Measurements from ENCODE around the gene PLXNC1. TPM values are rescaled to one million over a fixed set of nuclear protein-coding genes. Genes with fewer than 3 reads are reported as not detected.

PLXNC1 gene
- total RNA-seq, 6 experiments from 2014 or later = 0.18 to 0.40 (median 0.22) TPM

- DNase-seq = no peak
- Mint-ChIP-seq H3K36me3 (ENCODE audit: low read depth) (no peaks in the 10 kb centered on the region), H3K27ac (no peak overlapping the region), H3K4me1 (ENCODE audit: low read depth) (peaks cover 19% of the 10 kb centered on the region), H3K9me3 (no peaks in the 10 kb centered on the region), H3K27me3 (ENCODE audit: insufficient read depth) (peaks cover 7% of the 10 kb centered on the region), H3K4me3 (no peak overlapping the region)
- TF ChIP-seq CTCF (IDR thresholded peaks at IDR 0.05) = no peak
Measured at GRCh38 chr12:94111302-94111701, 37.1 kb upstream of the PLXNC1 start.

- Mint-ChIP-seq H3K36me3 (ENCODE audit: low read depth) (no peaks in the 10 kb centered on the region), H3K27ac (no peak overlapping the region), H3K4me3 (no peak overlapping the region), H3K4me1 (ENCODE audit: low read depth) (peaks cover 19% of the 10 kb centered on the region), H3K27me3 (ENCODE audit: insufficient read depth) (peaks cover 7% of the 10 kb centered on the region), H3K9me3 (no peaks in the 10 kb centered on the region)
- no peak for DNase-seq
- TF ChIP-seq CTCF (IDR thresholded peaks at IDR 0.05) = no peak
Measured at GRCh38 chr12:94112121-94112520, 36.3 kb upstream of the PLXNC1 start.

DNA sequence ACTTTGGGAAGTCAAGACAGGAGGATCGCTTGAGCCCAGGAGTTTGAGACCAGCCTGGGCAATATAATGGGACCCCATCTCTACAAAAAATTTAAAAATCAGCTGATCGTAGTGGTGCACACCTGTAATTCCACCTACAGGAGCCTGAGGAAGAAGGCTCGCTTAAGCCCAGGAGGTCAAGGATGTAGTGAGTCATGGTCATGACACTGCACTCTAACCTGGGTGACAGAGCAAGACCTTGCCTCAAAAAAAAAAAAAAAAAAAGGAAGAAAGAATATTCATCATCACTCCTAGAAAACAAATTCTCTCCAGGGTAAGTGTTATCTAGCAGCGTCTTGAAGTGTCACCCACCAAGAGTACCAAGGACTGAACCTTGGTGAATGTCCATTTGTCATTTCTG lies 34.2 kb upstream of the PLXNC1 start:
- no peaks in the 10 kb centered on the region for H3K36me3 Mint-ChIP-seq (ENCODE audit: low read depth)
- DNase-seq = no peak
- no peaks in the 10 kb centered on the region for H3K9me3 Mint-ChIP-seq
- peaks cover 7% of the 10 kb centered on the region for H3K27me3 Mint-ChIP-seq (ENCODE audit: insufficient read depth)
- H3K4me3 Mint-ChIP-seq = no peak overlapping the region
- no peak overlapping the region for H3K27ac Mint-ChIP-seq
- TF ChIP-seq CTCF (IDR thresholded peaks at IDR 0.05) = no peak
- H3K4me1 Mint-ChIP-seq (ENCODE audit: low read depth) = peaks cover 13% of the 10 kb centered on the region

- no peaks in the 10 kb centered on the region for H3K36me3 Mint-ChIP-seq (ENCODE audit: low read depth)
- peaks cover 6% of the 10 kb centered on the region for H3K27me3 Mint-ChIP-seq (ENCODE audit: insufficient read depth)
- no peak for DNase-seq
- no peak overlapping the region for H3K4me3 Mint-ChIP-seq
- TF ChIP-seq CTCF (IDR thresholded peaks at IDR 0.05) = no peak
- H3K4me1 Mint-ChIP-seq (ENCODE audit: low read depth) = peaks cover 6% of the 10 kb centered on the region; the same call in 1 of the 2 replicates
- no peaks in the 10 kb centered on the region for H3K9me3 Mint-ChIP-seq
- H3K27ac Mint-ChIP-seq = no peak overlapping the region
Measured at GRCh38 chr12:94116191-94116590, 32.2 kb upstream of the PLXNC1 start.

DNA sequence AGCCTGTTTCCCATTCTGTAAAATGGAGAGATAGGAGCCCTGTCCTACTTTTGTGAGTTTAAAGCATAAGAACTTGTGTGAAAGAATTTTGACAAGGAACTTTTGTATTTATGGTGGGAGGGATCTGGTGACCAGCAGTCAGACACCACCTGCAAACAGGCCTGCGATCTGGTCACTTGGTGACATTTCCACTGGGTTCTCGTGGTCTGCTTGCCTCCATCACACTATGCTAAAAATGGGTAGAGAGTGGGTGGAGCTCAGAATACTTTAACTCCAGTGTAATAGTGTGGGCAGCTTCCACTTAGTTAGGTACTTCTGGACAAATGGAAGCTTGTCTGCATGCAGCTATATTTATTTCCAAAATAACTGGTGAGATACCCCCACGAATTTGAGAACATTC lies 26.5 kb upstream of the PLXNC1 start:
- no peaks in the 10 kb centered on the region for H3K36me3 Mint-ChIP-seq (ENCODE audit: low read depth)

More for the DNA sequence above, 26.5 kb upstream of the PLXNC1 start:
- Mint-ChIP-seq H3K27ac (no peak overlapping the region), H3K27me3 (ENCODE audit: insufficient read depth) (peaks cover 14% of the 10 kb centered on the region), H3K9me3 (no peaks in the 10 kb centered on the region), H3K4me1 (ENCODE audit: low read depth) (no peaks in the 10 kb centered on the region), H3K4me3 (no peak overlapping the region)
- no peak for TF ChIP-seq CTCF (IDR thresholded peaks at IDR 0.05)
- DNase-seq = no peak
